GM12801 (cell line): ENCODE data around the gene U2AF1L4.

Experiments
- TF ChIP-seq, protein P1 (sequence below): IDR thresholded peaks from one replicate; pipeline ENCODE4 v1.5.1; 2011; ENCODE audit warnings: control low read depth; ENCODE audit not compliant: insufficient read length; ENCODE audit errors: extremely low read depth

U2AF1L4 gene

DNA sequence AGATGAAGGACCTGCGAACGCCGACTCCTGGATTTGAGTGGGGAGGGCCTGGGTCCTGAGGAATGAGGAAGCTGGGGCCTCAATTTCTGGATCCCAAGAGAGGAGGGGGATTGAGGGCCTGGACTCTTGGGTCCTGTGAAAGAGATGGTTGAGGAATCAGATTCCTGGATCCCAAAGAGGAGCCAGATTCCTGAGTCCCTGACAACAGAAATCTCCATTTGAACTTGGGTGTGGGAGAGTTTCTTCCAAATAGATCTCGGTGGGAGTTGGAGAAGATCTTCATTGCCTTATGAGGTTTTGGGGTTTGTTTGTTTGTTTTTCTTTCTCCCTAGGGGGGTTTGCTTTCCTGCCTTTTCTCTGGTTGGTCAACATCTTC lies 857 bp upstream of the U2AF1L4 start:
- TF ChIP-seq, protein P1, sequence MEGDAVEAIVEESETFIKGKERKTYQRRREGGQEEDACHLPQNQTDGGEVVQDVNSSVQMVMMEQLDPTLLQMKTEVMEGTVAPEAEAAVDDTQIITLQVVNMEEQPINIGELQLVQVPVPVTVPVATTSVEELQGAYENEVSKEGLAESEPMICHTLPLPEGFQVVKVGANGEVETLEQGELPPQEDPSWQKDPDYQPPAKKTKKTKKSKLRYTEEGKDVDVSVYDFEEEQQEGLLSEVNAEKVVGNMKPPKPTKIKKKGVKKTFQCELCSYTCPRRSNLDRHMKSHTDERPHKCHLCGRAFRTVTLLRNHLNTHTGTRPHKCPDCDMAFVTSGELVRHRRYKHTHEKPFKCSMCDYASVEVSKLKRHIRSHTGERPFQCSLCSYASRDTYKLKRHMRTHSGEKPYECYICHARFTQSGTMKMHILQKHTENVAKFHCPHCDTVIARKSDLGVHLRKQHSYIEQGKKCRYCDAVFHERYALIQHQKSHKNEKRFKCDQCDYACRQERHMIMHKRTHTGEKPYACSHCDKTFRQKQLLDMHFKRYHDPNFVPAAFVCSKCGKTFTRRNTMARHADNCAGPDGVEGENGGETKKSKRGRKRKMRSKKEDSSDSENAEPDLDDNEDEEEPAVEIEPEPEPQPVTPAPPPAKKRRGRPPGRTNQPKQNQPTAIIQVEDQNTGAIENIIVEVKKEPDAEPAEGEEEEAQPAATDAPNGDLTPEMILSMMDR = no peak

DNA sequence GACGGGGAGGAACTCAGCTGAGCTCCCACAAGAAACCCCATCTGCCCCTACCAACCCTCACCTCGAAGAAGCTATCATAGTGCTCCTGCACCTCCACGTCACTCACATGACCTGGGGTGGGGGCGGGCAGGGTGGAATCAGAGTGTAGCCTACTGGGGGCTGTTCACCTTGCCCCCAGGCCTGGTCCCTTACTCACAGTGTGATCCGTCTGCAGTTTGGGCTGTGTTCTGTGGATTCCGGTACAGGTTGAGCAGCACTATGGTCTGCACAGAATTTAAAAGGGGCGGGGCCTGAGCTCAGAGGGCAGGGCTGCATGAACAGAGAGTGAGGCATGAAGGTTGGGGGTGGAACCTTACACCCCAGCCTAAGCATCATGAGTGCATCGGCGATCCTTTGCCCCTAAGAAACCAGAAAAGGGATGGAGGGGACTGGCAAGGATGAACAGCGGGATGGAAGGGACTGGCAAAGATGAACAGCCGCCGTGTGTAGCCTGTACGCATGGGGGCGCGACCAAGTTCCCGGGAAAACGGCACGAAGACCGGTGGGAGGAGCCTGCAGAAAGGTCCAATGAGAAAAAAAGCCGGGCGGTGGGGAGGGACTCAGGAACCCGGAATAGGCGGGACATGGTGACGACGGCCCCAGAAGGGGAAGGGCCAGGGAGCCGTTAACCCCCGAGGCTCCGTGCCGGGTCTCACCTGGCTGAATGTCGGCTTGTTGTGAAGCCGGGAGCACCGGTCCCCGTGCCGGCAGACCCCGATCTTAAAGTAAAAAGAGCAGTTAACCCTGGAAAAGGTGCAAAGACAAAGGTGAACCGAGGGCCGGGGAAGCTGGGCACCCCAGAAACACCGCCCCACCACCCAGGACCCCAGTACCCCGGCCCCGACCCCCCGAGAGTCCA lies 539 bp downstream of the U2AF1L4 start:
- TF ChIP-seq, protein P1 = no peak

DNA sequence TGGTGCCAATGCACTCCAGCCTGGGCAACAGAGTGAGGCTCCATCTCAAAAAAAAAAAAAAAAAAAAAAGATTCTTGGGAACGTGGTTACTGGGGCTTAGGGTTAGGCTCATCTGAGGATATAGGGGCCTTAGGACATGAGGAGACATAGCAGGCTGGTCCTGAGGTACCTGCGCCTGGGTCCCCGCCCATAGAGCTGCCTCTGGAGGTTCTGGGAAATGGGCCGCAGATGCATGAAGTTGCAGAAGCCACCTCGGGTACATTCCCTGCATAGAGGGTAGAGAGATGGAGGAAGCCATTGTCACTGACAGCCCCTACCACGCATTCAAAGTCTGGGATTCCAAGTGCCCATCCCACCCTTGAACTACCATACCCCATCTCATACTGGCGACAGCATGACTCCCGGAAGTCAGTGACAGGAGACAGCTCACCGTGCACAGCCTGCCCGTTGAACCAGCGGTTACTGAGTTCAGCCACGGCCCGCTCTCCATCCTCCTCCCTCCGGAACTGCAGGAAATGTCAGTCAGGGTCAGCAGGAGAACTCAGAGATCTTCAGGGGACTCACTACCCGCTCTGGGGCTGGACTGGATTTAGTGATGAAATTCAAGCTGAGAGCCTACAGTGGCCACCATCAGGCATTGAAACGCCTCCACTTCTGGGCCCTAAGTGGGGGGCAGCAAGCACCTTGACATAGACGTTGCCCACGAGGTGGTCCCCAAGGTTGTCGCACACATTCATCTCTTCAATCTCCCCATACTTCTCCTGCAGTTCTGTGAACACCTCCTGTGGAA lies 1.4 kb downstream of the U2AF1L4 start:
- TF ChIP-seq, protein P1 = no peak

DNA sequence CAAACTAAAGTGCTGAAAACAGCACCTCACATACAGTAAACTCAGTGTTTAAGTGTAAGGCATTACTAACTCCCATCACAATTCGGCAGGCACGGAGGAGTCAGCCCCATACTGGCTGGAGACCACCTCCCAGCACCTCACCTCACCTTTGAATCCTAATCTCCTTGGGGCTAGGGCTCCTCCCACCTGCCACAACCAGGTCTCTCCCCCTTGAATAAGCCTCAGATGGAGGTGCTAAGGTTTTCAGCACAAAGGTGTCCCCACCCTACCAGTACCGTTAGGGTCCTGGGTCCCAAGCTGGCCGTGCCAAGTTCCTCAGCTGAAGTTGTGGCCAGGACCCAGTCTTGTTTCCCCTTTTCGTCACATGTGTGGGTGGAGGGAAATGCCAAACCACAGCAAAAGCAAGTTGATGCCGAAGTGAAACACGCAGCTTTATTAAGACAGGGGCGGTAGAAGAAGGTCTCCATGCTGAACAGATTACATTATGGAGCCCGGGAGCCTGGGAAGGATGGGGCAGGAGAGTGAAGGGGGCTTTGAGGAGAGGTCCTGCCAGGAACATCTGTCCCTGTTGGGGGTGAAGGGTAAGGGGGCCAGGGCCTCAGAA lies 3.0 kb downstream of the U2AF1L4 start, which contains the start of gene IGFLR1:
IGFLR1 (minus strand) TSS at position 332 of the 604 bp plus-strand sequence. CDS start 1,272 bp downstream, outside the sequence.
- TF ChIP-seq, protein P1 = no peak

DNA sequence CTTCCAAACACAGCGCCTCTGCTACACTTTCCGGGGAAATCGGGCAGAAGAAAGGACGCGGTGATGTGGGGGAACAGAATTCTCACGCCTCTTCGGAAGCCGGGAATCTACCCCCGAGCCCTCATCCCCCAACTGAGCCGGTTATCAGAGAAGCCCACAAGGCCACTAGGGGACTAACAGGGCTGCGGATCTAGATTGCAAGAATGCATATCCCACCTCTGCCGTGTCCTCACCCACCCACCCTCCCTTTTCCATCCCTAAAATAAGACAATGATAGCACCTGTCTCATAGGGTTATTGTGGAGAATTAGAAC lies 4.1 kb downstream of the U2AF1L4 start:
- TF ChIP-seq, protein P1 = no peak

DNA sequence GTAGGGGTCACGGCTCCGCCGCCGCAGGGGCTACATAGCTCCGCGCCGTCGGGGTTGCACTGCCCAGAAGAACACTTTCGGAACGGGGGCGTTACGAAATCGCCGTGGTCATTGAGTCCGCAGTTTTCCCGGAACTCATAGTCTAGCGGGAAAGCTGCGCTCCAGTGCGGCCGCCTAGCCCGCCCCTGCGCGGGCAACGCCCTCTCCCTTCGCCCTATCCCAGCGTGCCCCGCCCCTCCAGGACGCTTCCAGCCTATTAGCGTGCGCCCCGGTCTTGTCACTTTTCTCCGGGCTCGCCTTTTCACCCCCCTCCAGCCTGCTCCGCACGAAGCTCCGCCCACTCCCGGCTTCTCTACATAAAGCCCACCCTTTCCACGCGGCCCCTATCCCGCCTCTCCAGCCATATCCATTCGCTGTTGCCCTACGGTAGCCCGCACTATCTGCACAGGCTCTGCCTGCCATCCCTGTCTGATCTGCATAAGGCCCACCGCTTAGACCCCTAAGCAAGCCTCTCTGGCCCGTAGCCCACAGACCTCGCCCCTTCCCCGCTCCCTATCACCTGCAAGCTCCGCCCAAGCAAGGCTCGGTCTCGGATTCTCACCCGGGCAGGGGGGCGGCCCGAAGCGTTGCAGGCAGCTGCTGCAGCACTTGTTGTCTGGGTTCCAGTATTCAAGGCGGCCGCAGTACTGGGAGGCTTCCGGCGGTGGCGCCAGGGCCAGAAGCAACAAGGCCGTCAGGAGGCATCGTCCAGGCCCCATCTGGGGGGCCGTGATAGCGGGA lies 4.6 kb downstream of the U2AF1L4 start:
- TF ChIP-seq, protein P1 = no peak

DNA sequence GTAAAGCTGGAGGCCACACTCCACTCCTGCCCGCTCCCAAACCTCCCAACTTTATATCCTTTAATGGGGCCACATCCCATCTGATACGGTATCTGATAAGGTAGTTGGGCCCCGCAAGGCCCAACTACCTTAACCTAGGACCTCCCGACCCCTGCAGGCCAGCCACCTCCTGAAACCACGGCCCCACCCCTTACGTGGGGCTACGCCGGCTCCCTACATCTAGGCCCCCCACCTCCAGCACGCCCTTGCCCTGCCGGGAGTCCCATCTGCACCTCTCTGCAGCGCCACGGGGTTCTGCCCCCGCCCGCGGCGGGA lies 5.2 kb downstream of the U2AF1L4 start:
- TF ChIP-seq, protein P1 = no peak
